Choroid plexus epithelial cell (primary cell): ENCODE results near the gene CFAP91.
A peak's percentile ranks its signal among the peaks of the same experiment; 100 is the strongest.

Source experiments
- DNase-seq: peaks from one replicate; pipeline ENCODE4 v3.0.0-alpha.2; 2010; ENCODE audit warnings: low read depth
- H3K4me3 ChIP-seq: 2 replicates; pipeline ENCODE4 v1.5.1; 2011; ENCODE audit warnings: low read depth, mild to moderate bottlenecking, control low read depth, low read length, moderate library complexity
- CTCF ChIP-seq: conservative IDR thresholded peaks from 2 replicates; pipeline ENCODE4 v1.5.1; 2011; ENCODE audit warnings: low read depth, mild to moderate bottlenecking, control low read depth, inconsistent platforms, low read length, moderate library complexity

Gene CFAP91

GRCh38 chr3:119662604-119663373, 40.0 kb upstream of the CFAP91 start:
- peak; percentile 25 for TF ChIP-seq CTCF
- DNase-seq = peak; percentile 63

DNA sequence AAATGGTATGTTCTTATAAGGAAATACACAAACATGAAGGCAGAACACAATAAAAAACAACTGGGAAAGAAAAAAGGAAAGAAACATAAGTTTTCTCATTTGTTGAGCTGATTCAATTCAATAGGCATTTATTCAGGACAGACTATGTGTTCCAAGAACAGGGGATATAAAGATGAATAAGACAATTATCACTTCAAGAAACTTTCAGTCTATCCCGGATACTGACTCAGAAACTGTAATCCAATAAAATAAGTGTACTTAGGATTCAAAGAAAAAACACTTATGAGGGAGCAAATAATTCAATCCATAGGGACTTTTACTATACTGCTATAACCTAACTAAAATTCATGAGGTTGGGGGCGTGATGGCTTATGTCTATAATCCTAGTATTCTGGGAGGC, 38.9 kb upstream of the CFAP91 start:
- no peak for DNase-seq
- TF ChIP-seq CTCF = no peak
- no peak overlapping the region for H3K4me3 ChIP-seq

More at GRCh38 chr3:119662604-119663373, 40.0 kb upstream of the CFAP91 start:
- H3K4me3 ChIP-seq = no peak overlapping the region

GRCh38 chr3:119664370-119664769, 38.5 kb upstream of the CFAP91 start:
- H3K4me3 ChIP-seq = no peak overlapping the region
- no peak for TF ChIP-seq CTCF
- DNase-seq = no peak

DNA sequence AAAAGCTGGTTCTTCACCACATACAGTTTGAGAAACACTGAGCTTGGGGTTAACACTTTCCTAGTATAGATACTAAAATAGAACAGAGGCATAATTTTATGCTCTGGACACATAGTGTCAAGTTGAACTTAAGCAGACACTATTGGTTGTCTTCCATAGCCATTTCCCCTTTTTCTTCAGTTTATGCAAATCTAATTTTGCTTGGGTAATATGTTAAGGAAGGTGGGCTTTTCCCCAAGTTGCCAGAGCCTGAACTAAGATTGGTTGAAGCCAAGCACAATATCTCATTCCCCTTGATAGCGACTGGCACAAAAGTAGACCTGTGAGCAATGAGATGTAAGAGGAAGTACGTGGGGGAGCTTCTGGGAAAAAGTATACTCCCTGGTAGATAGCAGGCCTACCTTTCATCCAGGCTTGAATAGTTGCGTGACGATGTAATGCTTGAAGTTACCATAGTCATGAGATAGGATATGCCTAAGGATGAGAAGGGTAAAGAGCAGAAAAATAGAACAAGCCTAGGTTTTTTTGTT, 37.9 kb upstream of the CFAP91 start:
- no peak overlapping the region for H3K4me3 ChIP-seq
- no peak for TF ChIP-seq CTCF
- peak; percentile 45 for DNase-seq

DNA sequence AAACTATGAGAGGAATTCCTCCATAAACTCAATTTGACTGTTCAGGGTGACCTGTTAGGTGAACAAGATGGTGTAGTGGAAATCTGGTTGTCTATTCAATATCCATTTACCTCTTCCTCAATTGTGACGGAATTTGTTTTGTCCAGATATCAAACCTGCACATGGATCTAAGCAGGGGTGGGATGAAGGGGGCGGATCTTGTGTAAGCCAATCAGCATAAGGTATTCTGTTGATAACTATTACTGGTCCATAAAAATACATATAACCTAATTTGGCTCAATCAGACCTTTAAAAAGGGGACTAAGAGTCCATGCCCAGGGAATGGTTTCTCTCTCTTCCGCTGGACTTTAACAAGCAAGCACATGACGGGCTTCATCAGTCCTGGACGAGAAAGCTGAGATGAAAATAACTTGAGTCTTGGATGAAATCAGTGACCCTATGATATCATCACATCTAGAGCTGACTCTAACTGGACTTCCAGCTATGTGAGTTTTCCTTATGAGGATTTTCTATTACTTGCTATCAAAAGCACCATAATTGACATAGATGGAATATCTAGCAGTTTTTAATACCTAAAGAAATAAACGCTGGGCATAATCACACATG, 36.8 kb upstream of the CFAP91 start:
- TF ChIP-seq CTCF = no peak
- no peak overlapping the region for H3K4me3 ChIP-seq
- no peak for DNase-seq

GRCh38 chr3:119669906-119670570, 32.8 kb upstream of the CFAP91 start:
- TF ChIP-seq CTCF = no peak
- DNase-seq = peak; percentile 51

More at GRCh38 chr3:119669906-119670570, 32.8 kb upstream of the CFAP91 start:
- no peak overlapping the region for H3K4me3 ChIP-seq
